DND-41 (cell line): ENCODE results near the gene MATN3.

ENCODE experiments used
- EZH2 ChIP-seq: IDR thresholded peaks from 3 replicates; pipeline ENCODE4 v1.6.1; 2012; ENCODE audit warnings: borderline replicate concordance, low read depth, mild to moderate bottlenecking, moderate library complexity, low read length, inconsistent platforms; ENCODE audit not compliant: severe bottlenecking
- TF ChIP-seq, protein P1 (sequence below): IDR thresholded peaks from 2 replicates; pipeline ENCODE4 v1.5.1; 2012; ENCODE audit warnings: borderline replicate concordance, low read length, moderate library complexity, mild to moderate bottlenecking; ENCODE audit not compliant: poor library complexity, severe bottlenecking; ENCODE audit errors: extremely low read depth

- TF ChIP-seq, protein P1, sequence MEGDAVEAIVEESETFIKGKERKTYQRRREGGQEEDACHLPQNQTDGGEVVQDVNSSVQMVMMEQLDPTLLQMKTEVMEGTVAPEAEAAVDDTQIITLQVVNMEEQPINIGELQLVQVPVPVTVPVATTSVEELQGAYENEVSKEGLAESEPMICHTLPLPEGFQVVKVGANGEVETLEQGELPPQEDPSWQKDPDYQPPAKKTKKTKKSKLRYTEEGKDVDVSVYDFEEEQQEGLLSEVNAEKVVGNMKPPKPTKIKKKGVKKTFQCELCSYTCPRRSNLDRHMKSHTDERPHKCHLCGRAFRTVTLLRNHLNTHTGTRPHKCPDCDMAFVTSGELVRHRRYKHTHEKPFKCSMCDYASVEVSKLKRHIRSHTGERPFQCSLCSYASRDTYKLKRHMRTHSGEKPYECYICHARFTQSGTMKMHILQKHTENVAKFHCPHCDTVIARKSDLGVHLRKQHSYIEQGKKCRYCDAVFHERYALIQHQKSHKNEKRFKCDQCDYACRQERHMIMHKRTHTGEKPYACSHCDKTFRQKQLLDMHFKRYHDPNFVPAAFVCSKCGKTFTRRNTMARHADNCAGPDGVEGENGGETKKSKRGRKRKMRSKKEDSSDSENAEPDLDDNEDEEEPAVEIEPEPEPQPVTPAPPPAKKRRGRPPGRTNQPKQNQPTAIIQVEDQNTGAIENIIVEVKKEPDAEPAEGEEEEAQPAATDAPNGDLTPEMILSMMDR, result no peak
- TF ChIP-seq EZH2, result no peak
Observed at GRCh38 chr2:19987936-19988335, 24.5 kb downstream of the MATN3 start.
